ENCODE data around the gene MYCN. TPM values are rescaled to one million over a fixed set of nuclear protein-coding genes. Genes with fewer than 3 reads are reported as not detected.

Gene MYCN
- 0.24 and 0.54 TPM in 2 replicates for total RNA-seq
- long read RNA-seq: 0 reads

DNA sequence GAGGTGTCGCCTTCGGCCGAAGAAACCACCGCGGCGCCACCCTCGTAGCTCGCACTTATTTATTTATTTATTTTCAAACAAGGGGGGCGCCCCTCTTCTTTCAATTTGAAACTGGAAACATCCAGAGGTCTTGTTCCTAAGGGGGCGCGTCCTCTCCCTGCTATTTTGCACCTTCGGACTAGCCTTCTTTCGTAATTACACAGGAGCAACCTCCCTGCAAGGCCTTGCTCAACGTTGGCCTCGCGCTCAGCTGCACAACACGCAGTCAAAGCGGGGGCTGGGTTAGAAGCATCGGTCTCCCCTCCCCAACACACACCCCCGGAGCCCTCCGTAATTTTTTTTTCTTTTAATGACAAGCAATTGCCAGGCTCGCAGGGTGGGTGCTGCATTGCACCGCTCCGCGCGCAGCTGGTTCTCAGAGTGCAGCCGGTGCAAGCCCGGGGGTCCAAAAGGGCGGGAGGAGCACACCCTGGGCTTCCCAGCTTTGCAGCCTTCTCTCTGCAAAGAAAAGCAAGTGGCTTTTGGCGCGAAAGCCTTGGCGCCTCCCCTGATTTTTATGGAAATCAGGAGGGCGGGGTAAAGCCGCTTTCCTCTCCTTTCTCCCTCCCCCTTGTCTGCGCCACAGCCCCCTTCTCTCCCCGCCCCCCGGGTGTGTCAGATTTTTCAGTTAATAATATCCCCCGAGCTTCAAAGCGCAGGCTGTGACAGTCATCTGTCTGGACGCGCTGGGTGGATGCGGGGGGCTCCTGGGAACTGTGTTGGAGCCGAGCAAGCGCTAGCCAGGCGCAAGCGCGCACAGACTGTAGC lies at the start of gene MYCN:
Gene MYCN (plus strand): TSS at position 697 of the 807 bp plus-strand sequence. CDS start 1,515 bp downstream, outside the sequence.
- TF ChIP-seq CTCF (IDR thresholded peaks at IDR 0.05): peak; percentile 80
- Mint-ChIP-seq H3K27ac (ENCODE audit: unreplicated experiment) (no peak within 1 kb of the TSS), H3K27me3 (ENCODE audit: unreplicated experiment) (peaks cover 75% of the 10 kb centered on the region)

GRCh38 chr2:15890936-15891905 lies 49.1 kb upstream of the MYCN start:
- peak; percentile 59 for DNase-seq (ENCODE audit: extremely low spot score, unreplicated experiment)
- Mint-ChIP-seq H3K27ac (ENCODE audit: unreplicated experiment) (no peak overlapping the region), H3K4me1 (ENCODE audit: unreplicated experiment) (peaks cover 5% of the 10 kb centered on the region), H3K36me3 (ENCODE audit: unreplicated experiment) (no peaks in the 10 kb centered on the region), H3K4me3 (ENCODE audit: unreplicated experiment) (no peak overlapping the region), H3K9me3 (ENCODE audit: unreplicated experiment) (peaks cover 3% of the 10 kb centered on the region), H3K27me3 (ENCODE audit: unreplicated experiment) (peaks cover 8% of the 10 kb centered on the region)
- no peak for TF ChIP-seq CTCF (IDR thresholded peaks at IDR 0.05)

More for the DNA sequence above, at the start of gene MYCN:
- Mint-ChIP-seq H3K4me3 (ENCODE audit: unreplicated experiment) (peak within 1 kb of the TSS; percentile 69), H3K36me3 (ENCODE audit: unreplicated experiment) (no peaks in the 10 kb centered on the region), H3K4me1 (ENCODE audit: unreplicated experiment) (peaks cover 25% of the 10 kb centered on the region), H3K9me3 (ENCODE audit: unreplicated experiment) (no peaks in the 10 kb centered on the region)
- no peak for DNase-seq (ENCODE audit: extremely low spot score, unreplicated experiment)

DNA sequence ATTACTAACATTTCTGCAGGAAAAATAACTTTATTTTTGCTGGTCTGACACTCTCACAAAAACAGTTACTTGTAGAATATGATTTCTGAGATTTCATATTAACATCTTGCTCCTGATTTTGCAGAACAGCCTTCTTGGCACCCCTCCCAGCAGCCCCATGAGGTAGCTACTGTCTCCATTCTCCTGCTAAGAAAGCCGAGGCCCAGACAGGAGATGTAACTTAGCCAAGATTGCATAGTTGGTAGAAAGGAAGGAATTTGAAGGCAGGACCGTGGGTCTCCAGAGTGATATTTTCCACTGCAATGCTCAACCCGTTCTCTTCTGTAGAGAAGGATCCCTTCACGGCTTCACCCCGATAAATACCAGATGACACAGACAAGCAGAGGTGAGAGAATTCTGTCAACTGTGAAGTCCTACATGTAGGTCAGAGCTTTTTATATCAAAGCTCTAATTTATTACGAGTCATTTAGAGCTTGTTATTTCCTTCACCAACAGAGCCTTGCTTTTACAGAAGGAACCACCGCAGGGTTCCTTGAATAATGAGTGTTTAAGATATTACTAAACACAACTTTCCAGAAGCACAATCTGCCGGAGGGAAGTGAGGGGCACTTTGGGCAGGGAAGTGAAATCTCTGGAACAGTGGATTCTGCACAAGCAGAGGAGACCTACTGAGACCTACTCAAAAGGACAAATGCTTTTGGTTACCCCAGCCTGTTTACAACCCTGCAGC lies 48.0 kb upstream of the MYCN start:
- TF ChIP-seq CTCF (IDR thresholded peaks at IDR 0.05): no peak
- H3K4me3 Mint-ChIP-seq (ENCODE audit: unreplicated experiment): no peak overlapping the region
- no peak overlapping the region for H3K27ac Mint-ChIP-seq (ENCODE audit: unreplicated experiment)
- H3K27me3 Mint-ChIP-seq (ENCODE audit: unreplicated experiment): peaks cover 8% of the 10 kb centered on the region
- H3K36me3 Mint-ChIP-seq (ENCODE audit: unreplicated experiment): no peaks in the 10 kb centered on the region
- H3K9me3 Mint-ChIP-seq (ENCODE audit: unreplicated experiment): peaks cover 11% of the 10 kb centered on the region
- no peak for DNase-seq (ENCODE audit: extremely low spot score, unreplicated experiment)
- H3K4me1 Mint-ChIP-seq (ENCODE audit: unreplicated experiment): peaks cover 5% of the 10 kb centered on the region

DNA sequence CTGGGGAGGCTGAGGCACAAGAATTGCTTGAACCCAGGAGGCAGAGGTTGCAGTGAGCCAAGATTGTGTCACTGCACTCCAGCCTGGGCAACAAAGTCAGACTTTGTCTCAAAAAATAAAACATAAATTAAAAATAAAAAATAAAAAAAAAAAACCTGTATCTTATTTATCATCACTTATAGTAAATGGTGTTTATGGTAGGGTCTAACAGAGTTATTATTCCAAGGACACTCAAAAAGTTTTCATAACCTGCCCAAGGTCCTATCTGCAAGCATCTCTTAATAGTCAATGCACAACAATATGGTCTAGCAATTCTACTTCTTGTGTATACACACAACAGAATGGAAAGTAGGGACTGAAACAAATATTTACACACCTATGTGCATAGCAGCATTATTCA lies 47.3 kb upstream of the MYCN start:
- Mint-ChIP-seq H3K27ac (ENCODE audit: unreplicated experiment) (no peak overlapping the region), H3K36me3 (ENCODE audit: unreplicated experiment) (no peaks in the 10 kb centered on the region), H3K27me3 (ENCODE audit: unreplicated experiment) (peaks cover 8% of the 10 kb centered on the region), H3K4me1 (ENCODE audit: unreplicated experiment) (peaks cover 5% of the 10 kb centered on the region), H3K9me3 (ENCODE audit: unreplicated experiment) (peaks cover 16% of the 10 kb centered on the region), H3K4me3 (ENCODE audit: unreplicated experiment) (no peak overlapping the region)
- DNase-seq (ENCODE audit: extremely low spot score, unreplicated experiment): no peak
- TF ChIP-seq CTCF (IDR thresholded peaks at IDR 0.05): no peak
